Suprapubic skin (tissue), 3 donors: ENCODE results near the gene FANK1.

ENCODE experiments used
- CTCF ChIP-seq, 2 donors: fragments of 200-600 bp in 1 of 2; fragments of 450-650 bp in 1 of 2; sonication (generic) in 1 of 2; IDR thresholded peaks; one replicate each; pipeline ENCODE4 v1.5.1; 2016 to 2019; ENCODE audit warnings: antibody characterized with exemption in 2 of 2, mild to moderate bottlenecking in 1 of 2, moderate library complexity in 1 of 2
- POLR2A ChIP-seq, 2 donors: fragments of 450-650 bp; IDR thresholded peaks; one replicate each; pipeline ENCODE4 v1.6.1; 2017; ENCODE audit warnings: antibody characterized with exemption in 2 of 2, mild to moderate bottlenecking in 2 of 2, moderate library complexity in 2 of 2

- TF ChIP-seq CTCF (IDR thresholded peaks at IDR 0.05) = no peak
- no peak for TF ChIP-seq POLR2A (IDR thresholded peaks at IDR 0.05)
Observed at GRCh38 chr10:125989791-125990190, 93.4 kb downstream of the FANK1 start.
